GM18861 (cell line): ENCODE results near the gene CORT.
"Not testable (repeated sequence)": the region's sequence is repeated elsewhere in the genome, so short reads cannot be mapped to it uniquely, and the experiment has no call there.

Experiments
- ATAC-seq: cut with Tn5 transposase; IDR thresholded peaks from one replicate; pipeline ENCODE4 v1.9.1; 2021; ENCODE audit not compliant: unreplicated experiment

The CORT gene

DNA sequence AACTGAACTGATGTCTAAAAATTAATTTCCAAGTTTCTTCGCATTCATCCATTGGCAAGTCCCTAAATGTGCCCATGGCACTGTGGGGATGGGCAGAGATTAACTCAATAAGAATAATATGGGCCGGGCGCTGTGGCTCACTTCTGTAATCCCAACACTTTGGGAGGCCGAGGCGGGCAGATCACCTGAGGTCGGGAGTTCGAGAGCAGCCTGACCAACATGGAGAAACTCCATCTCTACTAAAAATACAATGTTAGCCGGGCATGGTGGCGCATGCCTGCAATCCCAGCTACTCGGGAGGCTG is 24.4 kb downstream of the CORT start:
- not testable (repeated sequence) for ATAC-seq

DNA sequence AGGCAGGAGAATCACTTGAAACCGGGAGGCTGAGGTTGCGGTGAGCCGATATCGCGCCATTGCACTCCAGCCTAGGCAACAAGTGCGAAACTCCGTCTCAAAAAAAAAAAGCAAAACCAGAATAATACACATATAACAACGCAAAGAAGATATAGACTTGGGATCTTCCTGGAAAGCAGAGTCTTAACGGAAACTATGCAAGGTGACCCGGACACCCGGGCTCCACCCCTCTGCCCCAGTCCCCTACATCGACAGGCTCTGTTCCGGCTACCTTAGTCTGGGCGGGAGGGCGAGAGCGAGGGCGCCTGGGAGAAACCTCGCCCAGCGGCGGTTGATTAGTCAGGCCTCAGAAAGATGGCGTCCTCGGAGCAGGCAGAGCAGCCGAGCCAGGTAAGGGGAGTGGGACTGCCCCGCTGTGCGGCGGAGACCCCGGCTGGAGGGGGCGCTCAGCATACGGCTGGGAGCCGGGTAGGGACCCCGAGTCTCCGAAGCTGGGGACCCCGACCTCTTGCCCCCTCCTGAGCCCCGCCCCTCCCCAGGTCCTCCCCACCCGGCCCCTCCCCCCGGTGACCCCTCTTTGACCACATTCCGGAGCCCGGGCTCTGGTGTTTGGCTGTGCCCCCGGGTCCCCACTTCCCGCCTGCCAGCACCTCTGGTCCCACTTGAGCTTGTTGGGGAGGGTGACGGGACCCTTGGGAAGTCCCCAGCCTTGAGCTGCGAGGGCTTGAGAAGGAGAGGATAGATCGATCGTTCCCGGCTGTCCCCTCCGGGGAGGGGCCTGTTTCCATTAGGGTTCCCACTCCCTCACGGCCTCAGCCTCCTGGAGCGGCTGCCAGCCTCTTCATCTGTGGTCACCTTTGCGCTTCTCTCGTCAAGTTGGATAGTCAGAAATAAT is 25.0 kb downstream of the CORT start, which contains the start of gene PEX14:
Gene PEX14 (plus strand): TSS at position 338 of the 895 bp plus-strand sequence. CDS start 17 bp downstream, at position 355.
- peak; percentile 31 for ATAC-seq

DNA sequence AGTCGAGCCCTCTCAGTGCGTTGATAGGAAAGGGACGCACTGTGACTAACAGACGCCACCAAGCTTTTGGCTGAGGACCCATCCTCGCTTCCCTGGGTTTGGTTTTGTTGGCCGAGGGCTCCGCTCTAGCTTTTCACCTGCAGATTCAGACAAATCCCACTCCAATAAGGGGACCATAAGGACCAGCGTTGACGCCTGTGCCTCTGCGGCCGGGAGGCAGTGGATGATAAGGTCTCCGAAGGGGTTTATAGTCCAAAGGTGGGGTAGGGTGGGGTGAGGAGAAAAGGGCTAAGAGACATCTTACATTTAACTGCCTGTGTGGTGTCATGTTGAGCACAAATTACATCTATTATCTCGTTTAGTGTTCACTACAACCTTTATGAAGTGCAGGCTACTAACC is 25.7 kb downstream of the CORT start:
- ATAC-seq: no peak

DNA sequence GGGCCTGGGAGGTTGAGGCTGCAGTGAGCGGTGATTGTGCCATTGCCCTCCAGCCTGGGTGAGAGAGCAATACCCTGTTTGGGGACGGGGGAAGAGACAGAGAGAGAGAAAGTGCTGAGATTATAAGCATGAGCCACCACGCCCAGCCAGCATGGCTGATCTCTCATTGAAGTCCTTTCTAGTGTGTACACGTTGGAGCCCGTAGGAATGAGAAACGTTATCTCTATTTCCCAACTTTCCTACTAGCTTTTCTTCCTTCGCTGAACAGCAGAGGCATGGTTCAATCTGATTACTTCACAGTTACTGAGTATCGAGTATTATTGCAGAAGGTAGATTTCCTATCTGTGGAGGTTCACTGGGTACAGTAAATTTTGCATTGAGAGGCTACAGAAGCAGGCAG is 29.5 kb downstream of the CORT start:
- no peak for ATAC-seq

DNA sequence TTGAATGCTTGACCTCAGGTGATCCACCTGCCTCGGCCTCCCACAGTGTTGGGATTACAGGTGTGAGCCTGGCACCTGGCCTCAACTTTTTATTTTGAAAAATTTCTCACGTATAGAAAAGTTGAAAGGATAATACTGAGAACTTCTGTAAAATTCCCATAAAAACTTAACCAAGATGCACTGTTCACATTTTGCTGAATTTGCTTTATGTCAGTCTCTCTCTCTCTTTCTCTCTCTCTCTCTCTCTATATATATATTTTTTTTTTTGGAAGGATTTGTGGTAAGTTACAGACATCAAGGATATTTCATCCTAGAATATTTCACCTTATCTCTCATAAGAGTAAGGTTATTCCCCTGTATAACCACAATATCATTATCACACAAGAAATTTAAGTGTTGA is 30.8 kb downstream of the CORT start:
- no peak for ATAC-seq

DNA sequence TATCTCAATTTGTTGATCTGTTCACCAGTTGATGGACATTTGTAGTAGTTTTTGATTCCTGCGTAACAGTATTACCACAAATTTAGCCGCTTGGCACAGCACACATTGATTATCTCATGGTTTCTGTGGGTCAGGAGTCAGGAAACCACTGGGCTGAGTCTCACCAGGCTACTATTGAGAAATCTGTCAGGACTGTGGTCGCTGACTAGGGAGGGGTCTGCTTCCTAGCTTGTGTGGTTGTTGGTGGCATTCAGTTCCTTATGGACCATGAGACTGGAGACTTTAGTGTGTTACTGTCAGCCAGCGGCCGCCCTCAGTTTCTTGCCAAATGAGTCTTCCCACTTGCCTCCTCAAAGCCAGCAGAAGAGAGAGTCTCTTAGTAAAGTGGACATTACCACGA is 34.7 kb downstream of the CORT start:
- no peak for ATAC-seq

DNA sequence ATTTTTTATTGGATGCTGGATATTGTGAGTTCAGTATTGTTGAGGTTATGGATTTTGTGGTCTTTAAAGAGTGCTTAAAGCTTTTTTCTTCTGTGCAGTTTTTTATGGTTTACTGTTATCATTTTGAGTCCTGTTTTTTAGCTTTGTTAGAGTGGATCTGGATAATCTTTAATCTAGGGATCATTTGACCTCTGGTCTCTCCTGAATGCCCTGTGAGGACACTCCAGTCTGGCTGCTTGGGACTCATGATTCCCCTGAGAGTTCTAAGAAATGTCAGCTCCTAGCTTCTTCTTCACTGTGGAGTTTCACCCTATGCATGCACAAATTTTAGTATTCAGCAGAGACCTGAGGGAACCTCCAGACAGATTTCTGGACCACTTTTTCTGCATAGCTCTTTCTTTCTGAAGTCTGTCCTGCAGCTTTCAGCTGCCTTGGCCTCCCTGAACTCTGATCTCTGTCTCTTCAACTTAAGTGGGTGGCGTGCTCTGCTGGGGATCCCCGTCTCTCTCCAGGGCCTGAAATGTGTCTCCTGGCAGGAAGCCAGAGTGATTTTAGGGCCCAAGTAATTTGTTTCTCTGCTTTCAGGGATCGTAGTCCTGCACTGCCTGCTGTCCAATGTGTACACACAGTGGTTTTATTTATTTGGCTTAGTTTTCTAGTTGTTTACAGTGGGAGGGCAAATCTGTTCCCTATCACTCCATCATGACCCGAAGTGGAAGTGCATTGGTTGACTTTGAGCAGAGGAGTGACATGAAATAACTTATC is 39.6 kb downstream of the CORT start:
- ATAC-seq: no peak

DNA sequence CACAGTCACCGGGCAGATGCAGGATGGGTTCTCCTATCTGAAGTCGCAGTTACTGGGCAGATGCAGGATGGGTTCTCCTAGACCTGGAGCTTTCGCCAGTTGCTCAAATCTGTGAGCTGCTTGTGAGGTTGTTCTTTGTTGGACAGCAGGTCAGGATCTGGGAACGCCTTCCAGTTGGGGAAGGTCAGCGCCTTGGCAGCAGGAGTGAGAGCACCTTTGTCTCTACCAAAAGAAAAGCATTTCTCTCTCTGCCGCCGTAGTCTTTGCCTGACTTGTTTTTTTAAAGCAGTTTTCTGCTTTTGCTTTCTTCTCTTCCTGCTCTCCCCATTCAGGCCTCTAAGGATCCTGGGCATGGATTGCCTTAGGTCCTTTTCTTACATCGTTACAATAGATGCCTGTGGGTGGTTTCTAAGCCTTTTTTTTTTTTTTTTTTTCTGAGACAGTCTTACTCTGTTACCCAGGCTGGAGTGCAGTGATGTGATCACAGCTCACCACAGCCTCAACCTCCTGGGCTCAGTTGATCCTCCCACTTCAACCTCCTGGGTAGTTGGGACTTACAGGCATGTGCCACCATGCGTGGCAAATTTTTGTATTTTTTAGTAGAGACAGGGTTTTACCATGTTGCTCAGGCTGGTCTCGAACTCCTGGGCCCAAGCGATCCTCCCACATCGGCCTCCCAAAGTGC is 40.6 kb downstream of the CORT start:
- no peak for ATAC-seq

DNA sequence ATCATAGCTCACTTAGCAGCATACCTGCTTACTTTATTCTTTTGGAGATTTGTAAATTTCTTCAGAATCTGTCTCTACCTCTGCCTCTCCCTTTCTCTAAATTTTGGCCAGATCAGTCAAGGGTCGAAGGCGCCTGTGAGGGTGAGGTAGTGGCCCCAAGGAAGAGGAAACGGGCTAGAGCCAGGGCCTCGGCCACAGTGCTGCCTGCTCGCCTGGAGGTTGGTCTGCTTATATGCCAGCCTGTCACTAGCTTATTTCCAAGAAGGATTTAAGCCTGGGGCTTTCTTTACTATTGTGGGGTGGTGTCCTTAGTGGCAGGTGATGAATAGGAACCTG is 44.6 kb downstream of the CORT start:
- no peak for ATAC-seq

DNA sequence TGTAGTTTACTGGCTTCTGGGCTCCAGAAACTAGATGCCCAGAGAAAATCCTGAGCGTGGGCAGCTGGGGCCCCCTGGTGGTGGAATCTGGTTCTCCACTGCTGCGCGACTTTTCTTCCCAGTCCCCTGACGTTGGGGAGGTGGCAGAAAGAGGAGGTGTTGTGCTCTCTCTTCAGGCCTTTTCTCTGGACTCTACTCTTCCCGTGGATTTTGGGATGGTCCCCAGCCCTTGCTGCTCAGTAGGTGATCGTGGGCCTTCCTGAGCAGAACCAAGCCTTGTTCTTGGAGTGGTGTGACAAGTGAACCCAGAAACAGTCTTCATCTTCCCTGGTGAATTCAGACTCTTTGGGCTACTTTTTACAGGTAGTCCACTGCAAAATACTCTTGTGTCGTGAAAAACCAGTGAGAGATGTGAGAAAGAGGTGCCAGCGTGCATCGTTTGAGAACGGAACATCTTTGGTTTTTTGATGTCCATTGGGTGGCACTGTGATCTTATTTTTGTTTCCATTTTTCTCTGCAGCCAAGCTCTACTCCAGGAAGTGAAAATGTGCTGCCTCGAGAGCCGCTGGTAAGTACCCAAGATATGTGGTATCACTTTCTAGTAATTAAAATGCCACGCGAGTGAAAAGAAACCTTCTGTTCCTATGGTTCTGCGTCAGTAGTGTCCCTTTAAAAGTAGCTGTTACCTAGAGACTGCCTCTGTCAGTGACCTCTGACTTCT is 45.1 kb downstream of the CORT start:
- peak; percentile 81 for ATAC-seq

DNA sequence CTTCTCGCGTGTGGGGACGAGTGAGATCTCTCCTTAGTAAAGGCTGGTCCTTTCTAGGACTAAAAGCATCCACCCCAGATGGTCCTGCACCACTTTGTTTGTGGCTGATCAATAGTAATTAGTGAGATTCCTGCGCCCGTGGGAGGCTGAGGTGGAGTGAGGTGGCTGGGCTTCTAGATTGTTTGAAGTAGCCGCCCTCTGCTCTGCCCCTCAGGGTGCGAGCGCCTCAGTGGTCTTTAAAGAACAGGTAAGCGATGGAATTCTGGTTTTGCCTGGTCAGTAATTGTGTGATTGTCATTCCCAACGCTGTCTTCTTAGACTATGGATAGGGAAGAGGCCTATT is 45.6 kb downstream of the CORT start:
- no peak for ATAC-seq

DNA sequence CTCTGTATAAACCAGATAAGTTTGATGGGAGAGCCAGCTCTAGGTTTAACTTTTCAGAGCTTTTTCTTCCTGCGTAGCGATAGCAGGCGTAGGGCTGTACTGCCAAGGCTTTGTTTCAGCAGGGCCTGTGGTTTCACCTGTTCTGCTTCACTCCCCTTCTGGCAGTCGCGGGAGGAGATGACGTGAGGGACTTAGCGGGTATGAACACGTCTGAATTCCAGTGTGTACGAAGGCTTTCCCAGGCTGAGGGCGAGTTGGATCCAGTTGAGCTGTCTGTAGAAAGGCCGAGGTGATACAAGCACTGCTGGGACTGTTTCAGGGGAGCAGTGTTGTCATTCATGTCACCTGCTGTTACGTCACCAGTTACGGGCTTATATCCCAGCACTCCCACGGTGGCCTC is 46.1 kb downstream of the CORT start:
- no peak for ATAC-seq

DNA sequence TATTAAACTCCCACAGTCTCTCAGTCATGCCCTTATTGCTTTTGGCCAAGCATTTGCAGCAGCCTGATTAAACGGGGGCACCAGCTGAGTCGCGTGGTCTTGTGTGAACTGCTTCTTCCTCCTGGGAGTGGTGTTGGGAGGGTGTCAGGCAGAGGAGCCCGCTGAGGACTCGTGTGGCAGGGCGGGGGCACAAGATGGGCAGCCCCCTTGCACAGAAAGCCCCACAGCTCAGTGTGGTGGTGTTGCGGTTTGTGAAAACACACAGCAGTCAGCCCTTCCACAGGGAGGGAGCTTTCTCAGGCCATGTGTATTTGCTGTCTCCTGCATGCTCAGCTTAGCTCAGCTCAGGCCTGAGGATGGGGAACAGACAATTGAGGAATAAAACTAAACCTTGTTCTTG is 47.3 kb downstream of the CORT start:
- no peak for ATAC-seq

DNA sequence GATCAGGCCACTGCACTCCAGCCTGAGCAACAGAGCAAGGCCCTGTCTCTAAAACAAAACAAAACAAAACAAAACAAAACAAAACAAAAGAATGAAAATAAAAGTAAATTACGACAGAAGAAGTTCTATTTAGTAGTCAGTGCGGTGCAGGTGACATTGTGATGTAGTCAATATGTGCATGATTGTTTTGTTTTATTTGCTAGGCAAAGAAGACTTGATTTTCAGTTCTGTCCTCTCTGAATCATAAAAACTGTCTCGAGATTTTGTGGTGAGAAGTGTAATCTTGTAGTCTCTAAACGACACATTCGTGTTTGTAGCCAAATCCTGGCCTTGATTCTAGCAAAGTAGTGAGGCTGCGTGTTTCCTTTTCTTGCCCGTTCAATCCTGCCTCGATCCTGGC is 48.4 kb downstream of the CORT start:
- ATAC-seq: no peak
